Right lobe of liver (tissue), 6 donors: ENCODE data around the gene PLVAP. TPM values are rescaled to one million over a fixed set of nuclear protein-coding genes. Genes with fewer than 3 reads are reported as not detected.
A peak's percentile ranks its signal among the peaks of the same experiment; 100 is the strongest.

Experiments
- ATAC-seq, 4 donors: fragments of 200-7000 bp; cut with Tn5 transposase; one replicate each; pipeline ENCODE4 v1.9.1; 2020; ENCODE audit warnings: mild to moderate bottlenecking in 4 of 4, moderate library complexity in 4 of 4
- DNase-seq, 3 donors: peaks; one replicate each; pipeline ENCODE4 v3.0.0-alpha.2; 2020
- H3K27ac ChIP-seq, 3 donors: fragments of 200-600 bp; one replicate each; pipeline ENCODE4 v1.8.0; 2022
- H3K27me3 ChIP-seq, 2 donors: fragments of 200-600 bp; one replicate each; pipeline ENCODE4 v1.8.0; 2022
- H3K36me3 ChIP-seq, 4 donors: fragments of 200-600 bp; sonication (generic) in 1 of 4; one replicate each; pipeline versions ENCODE4 v1.5.1 to v1.8.0; 2017 to 2022; ENCODE audit warnings: control low read depth in 1 of 4
- H3K4me1 ChIP-seq, 4 donors: fragments of 200-600 bp; sonication (generic) in 1 of 4; one replicate each; pipeline versions ENCODE4 v1.5.1 to v1.8.0; 2017 to 2022; ENCODE audit warnings: control low read depth in 1 of 4
- H3K4me3 ChIP-seq, 3 donors: fragments of 200-600 bp; one replicate each; pipeline ENCODE4 v1.8.0; 2022
- H3K9me3 ChIP-seq, 4 donors: fragments of 200-600 bp; sonication (generic) in 1 of 4; one replicate each; pipeline versions ENCODE4 v1.5.1 to v1.8.0; 2017 to 2022; ENCODE audit warnings: control low read depth in 1 of 4
- POLR2A ChIP-seq: fragments of 450-650 bp; IDR thresholded peaks from one replicate; pipeline ENCODE4 v1.6.1; 2017; ENCODE audit warnings: antibody characterized with exemption, mild to moderate bottlenecking
- WGBS: methylation state at CpG from one replicate; pipeline ENCODE4 v1.1.6; 2018; ENCODE audit warnings: low coverage, low lambda C conversion rate; ENCODE audit not compliant: insufficient coverage; ENCODE audit errors: missing lambda C conversion rate; 5-methylcytosine and 5-hydroxymethylcytosine counted together
- intact Hi-C, 2 donors: fragments of 100-400 bp; cut with DNase I; formaldehyde crosslinking; loops; one replicate each; pipeline versions ENCODE4 v1.11.2 to v1.14.1; 2022
- total RNA-seq, 6 experiments: library from RNA; depleted of rRNA in 2 of 6; stranded (reverse); fragments of >200 nt in 2 of 6; fragmentation: NEBNext Ultra II Directional in 3 of 6; extraction: Animal tissue kit (Norgen Biotek cat#: 25700) in 3 of 6; gene quantifications; one replicate each; pipeline versions ENCODE4 v1.1.0 to v1.2.4, GENCODE V29; 2016 to 2023
- TF ChIP-seq, protein P1 (sequence below), 4 donors: fragments of 200-600 bp in 3 of 4; fragments of 450-650 bp in 1 of 4; IDR thresholded peaks; one replicate each; pipeline versions ENCODE4 v1.5.1 to v1.8.0; 2016 to 2022; ENCODE audit warnings: antibody characterized with exemption in 4 of 4, mild to moderate bottlenecking in 2 of 4
- donor health status: DM: no; HTN: yes; CAD: no.
- donor health status: DM: no; HTN: no; CAD: no.
- donor health status: DM: no; HTN: no; CAD: no.
- donor health status: DM: no; HTN: yes; CAD: no.
- donor health status: DM: no; HTN: yes; CAD: no.

The PLVAP gene
- total RNA-seq, 6 experiments from 2014 or later: 0.78 to 16.6 (median 4.1) TPM

DNA sequence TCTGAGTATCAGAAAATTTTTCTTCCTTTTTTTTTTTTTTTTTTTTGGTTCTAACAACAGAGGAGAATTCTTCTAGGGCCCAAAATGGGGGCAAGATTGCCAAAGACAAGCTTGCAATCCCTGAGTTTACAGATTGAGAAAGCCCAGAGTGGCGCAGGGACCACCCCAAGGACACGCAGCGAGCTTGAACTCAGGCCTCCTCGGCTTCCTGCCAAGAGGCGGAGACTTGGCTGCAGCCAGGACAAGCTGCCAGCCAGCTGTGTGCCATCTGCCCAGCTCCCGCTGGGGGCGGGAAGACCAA lies 72.0 kb downstream of the PLVAP start:
- Histone ChIP-seq H3K27ac (peak overlapping the region; percentile 80 to 94 (median 88)), H3K4me3 (peak overlapping the region; percentile 66 to 83 (median 77)), H3K4me1 (peaks cover 0 to 34% (median 17%) of the 10 kb centered on the region in 4 donors), H3K27me3 (no peaks in the 10 kb centered on the region), H3K36me3 (peaks cover 0 to 2% (median 0%) of the 10 kb centered on the region in 4 donors), H3K9me3 (no peaks in the 10 kb centered on the region)
- intact Hi-C loops: no loop called here
- DNase-seq (no peak), ATAC-seq (no peak)
- WGBS: no CpG with 5 or more reads among the region's 7 CpGs
- no peak for TF ChIP-seq POLR2A
- TF ChIP-seq, protein P1, sequence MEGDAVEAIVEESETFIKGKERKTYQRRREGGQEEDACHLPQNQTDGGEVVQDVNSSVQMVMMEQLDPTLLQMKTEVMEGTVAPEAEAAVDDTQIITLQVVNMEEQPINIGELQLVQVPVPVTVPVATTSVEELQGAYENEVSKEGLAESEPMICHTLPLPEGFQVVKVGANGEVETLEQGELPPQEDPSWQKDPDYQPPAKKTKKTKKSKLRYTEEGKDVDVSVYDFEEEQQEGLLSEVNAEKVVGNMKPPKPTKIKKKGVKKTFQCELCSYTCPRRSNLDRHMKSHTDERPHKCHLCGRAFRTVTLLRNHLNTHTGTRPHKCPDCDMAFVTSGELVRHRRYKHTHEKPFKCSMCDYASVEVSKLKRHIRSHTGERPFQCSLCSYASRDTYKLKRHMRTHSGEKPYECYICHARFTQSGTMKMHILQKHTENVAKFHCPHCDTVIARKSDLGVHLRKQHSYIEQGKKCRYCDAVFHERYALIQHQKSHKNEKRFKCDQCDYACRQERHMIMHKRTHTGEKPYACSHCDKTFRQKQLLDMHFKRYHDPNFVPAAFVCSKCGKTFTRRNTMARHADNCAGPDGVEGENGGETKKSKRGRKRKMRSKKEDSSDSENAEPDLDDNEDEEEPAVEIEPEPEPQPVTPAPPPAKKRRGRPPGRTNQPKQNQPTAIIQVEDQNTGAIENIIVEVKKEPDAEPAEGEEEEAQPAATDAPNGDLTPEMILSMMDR (IDR thresholded peaks at IDR 0.05): no peak

DNA sequence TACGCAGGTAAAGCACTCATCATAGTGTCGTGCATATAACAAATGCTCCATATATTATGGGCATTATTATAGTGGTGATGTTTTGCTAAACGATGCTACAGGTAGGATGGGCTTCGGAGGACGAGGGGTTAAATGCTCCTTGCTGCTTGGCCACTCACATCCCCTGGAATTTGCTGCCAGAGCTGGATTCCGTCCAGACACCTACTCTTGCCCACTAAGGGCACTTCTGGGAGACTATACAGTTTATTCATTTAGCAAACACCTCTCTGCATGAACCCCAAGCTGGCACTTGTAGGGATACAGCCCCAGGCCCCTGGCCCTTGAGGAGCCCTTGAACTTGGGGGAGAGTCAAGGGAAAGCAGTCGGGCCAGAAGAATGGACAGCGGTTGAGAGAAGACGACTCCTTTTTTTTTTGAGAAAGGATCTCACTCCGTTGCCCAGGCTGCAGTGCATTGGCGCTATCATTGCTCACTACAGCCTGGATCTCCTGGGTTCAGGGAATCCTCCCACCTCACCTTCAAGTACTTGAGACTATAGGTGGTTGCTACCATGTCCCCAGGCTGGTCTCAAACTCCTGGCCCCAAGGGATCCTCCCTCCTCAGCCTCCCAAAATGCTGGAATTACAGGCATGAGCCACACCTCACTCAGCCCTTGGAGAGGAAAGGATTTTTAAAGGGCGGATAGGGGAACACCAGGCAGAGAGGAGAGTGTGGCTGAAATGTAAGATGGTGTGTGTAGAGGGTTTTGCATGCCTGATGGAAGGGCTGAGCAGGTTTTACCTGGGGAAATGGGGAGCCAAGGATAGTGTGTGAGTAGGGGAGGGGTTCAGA lies 72.5 kb downstream of the PLVAP start:
- Histone ChIP-seq H3K4me3 (no peak overlapping the region), H3K27me3 (no peaks in the 10 kb centered on the region), H3K4me1 (peaks cover 0 to 31% (median 15%) of the 10 kb centered on the region in 4 donors), H3K9me3 (no peaks in the 10 kb centered on the region), H3K27ac (peak overlapping the region; percentile 80 to 94 (median 88)), H3K36me3 (peaks cover 0 to 2% (median 0%) of the 10 kb centered on the region in 4 donors)
- ATAC-seq (no peak), DNase-seq (peak in 1 of 3 donors; percentile 63)
- TF ChIP-seq, protein P1 (IDR thresholded peaks at IDR 0.05): no peak
- no peak for TF ChIP-seq POLR2A
- intact Hi-C loops: no loop called here
- WGBS: 56% methylated on average over 11 of the region's 12 CpGs

- H3K36me3 ChIP-seq: peaks cover 0 to 2% (median 0%) of the 10 kb centered on the region in 4 donors
- H3K9me3 ChIP-seq: no peaks in the 10 kb centered on the region
- ATAC-seq (no peak), DNase-seq (no peak)
- H3K4me1 ChIP-seq: peaks cover 0 to 31% (median 15%) of the 10 kb centered on the region in 4 donors
- H3K4me3 ChIP-seq: no peak overlapping the region
- TF ChIP-seq, protein P1 (IDR thresholded peaks at IDR 0.05): no peak
- TF ChIP-seq POLR2A: no peak
- 33% methylated on average over 1 of the region's 12 CpGs for WGBS
- no peaks in the 10 kb centered on the region for H3K27me3 ChIP-seq
- intact Hi-C loops: no loop called here
- peak overlapping the region in 2 of 3 donors; percentile 16 to 36 for H3K27ac ChIP-seq
Observed at GRCh38 chr19:17303940-17304267, 73.2 kb downstream of the PLVAP start.

- no peaks in the 10 kb centered on the region for H3K9me3 ChIP-seq
- H3K4me1 ChIP-seq: peaks cover 0 to 31% (median 15%) of the 10 kb centered on the region in 4 donors
- intact Hi-C loops: no loop called here
- TF ChIP-seq, protein P1 (IDR thresholded peaks at IDR 0.05): peak; percentile 65 to 83 (median 71)
- TF ChIP-seq POLR2A: peak; percentile 71
- H3K27me3 ChIP-seq: no peaks in the 10 kb centered on the region
- peaks cover 0 to 2% (median 0%) of the 10 kb centered on the region in 4 donors for H3K36me3 ChIP-seq
- DNase-seq (peak; percentile 97 to 99 (median 99)), ATAC-seq (peak; percentile 72 to 83 (median 77))
- peak within 1 kb of the TSS; percentile 87 to 95 (median 92) for H3K4me3 ChIP-seq
- H3K27ac ChIP-seq: peak within 1 kb of the TSS; percentile 58 to 77 (median 71)
- 8% methylated on average over 3 of the region's 52 CpGs for WGBS
Observed at GRCh38 chr19:17303167-17303939, 73.8 kb downstream of the PLVAP start, which contains the start of gene ABHD8. ABHD8 (minus strand) TSS chr19:17303425; CDS start chr19:17301616, 1,809 bp downstream.
